Retinal pigment epithelial cell (primary cell): Measurements from ENCODE around the gene MIXL1.
"Not testable (repeated sequence)": the region's sequence is repeated elsewhere in the genome, so short reads cannot be mapped to it uniquely, and the experiment has no call there.

ENCODE experiments used
- DNase-seq: peaks from one replicate; pipeline ENCODE4 v3.0.0-alpha.2; 2010; ENCODE audit warnings: low read depth
- H3K4me3 ChIP-seq: 2 replicates; pipeline ENCODE4 v1.5.1; 2011; ENCODE audit warnings: mild to moderate bottlenecking, low read length, control low read depth, moderate library complexity
- CTCF ChIP-seq: conservative IDR thresholded peaks from 2 replicates; pipeline ENCODE4 v1.5.1; 2011; ENCODE audit warnings: low read depth, low read length, control low read depth, inconsistent platforms

Gene MIXL1

GRCh38 chr1:226187019-226187322 lies 36.5 kb upstream of the MIXL1 start:
- TF ChIP-seq CTCF: no peak
- no peak for DNase-seq
- peak overlapping the region; percentile 96 for H3K4me3 ChIP-seq

GRCh38 chr1:226187380-226187779 lies 36.1 kb upstream of the MIXL1 start:
- H3K4me3 ChIP-seq: peak overlapping the region; percentile 96
- TF ChIP-seq CTCF: no peak
- DNase-seq: no peak

- H3K4me3 ChIP-seq: no peak overlapping the region
- DNase-seq: no peak
- no peak for TF ChIP-seq CTCF
Observed at GRCh38 chr1:226195144-226195543, 28.3 kb upstream of the MIXL1 start.

GRCh38 chr1:226199971-226200370 lies 23.5 kb upstream of the MIXL1 start:
- DNase-seq: no peak
- TF ChIP-seq CTCF: no peak
- H3K4me3 ChIP-seq: no peak overlapping the region

GRCh38 chr1:226201029-226201593 lies 22.4 kb upstream of the MIXL1 start:
- no peak overlapping the region for H3K4me3 ChIP-seq
- DNase-seq: no peak
- TF ChIP-seq CTCF: peak; percentile 53

GRCh38 chr1:226202246-226202645 lies 21.2 kb upstream of the MIXL1 start:
- TF ChIP-seq CTCF: no peak
- DNase-seq: no peak
- H3K4me3 ChIP-seq: no peak overlapping the region

GRCh38 chr1:226202666-226203065 lies 20.8 kb upstream of the MIXL1 start:
- not testable (repeated sequence) for H3K4me3 ChIP-seq, DNase-seq

- no peak overlapping the region for H3K4me3 ChIP-seq
- no peak for TF ChIP-seq CTCF
- no peak for DNase-seq
Observed at GRCh38 chr1:226203240-226203639, 20.2 kb upstream of the MIXL1 start.
